ENCODE results near the gene PTBP3.

GRCh38 chr9:112239708-112240107, 93.7 kb downstream of the PTBP3 start:
- TF ChIP-seq CTCF (IDR thresholded peaks at IDR 0.05) = no peak
- no peak for TF ChIP-seq MAX (IDR thresholded peaks at IDR 0.05)
- no peak for TF ChIP-seq EP300 (IDR thresholded peaks at IDR 0.05)
- no peak for TF ChIP-seq USF2 (IDR thresholded peaks at IDR 0.05)
- no peak for TF ChIP-seq MAFK (IDR thresholded peaks at IDR 0.05; ENCODE audit: partially characterized antibody)
- TF ChIP-seq FOSL2 (IDR thresholded peaks at IDR 0.05) = no peak
- TF ChIP-seq FOSL2 (CRISPR knock-in tag; IDR thresholded peaks at IDR 0.05) = no peak
- no peak for TF ChIP-seq RFX5 (IDR thresholded peaks at IDR 0.05)

All from A549 (cell line).